Measurements from ENCODE around the gene TUBGCP2. TPM values are rescaled to one million over a fixed set of nuclear protein-coding genes. Genes with fewer than 3 reads are reported as not detected.
A peak's percentile ranks its signal among the peaks of the same experiment; 100 is the strongest.

Gene TUBGCP2
- polyA plus RNA-seq, 3 donors: 25.9 to 78.6 (median 39.3) TPM

GRCh38 chr10:133275684-133276092 lies 33.0 kb downstream of the TUBGCP2 start:
- Histone ChIP-seq H3K27ac (ENCODE audit: low read depth in 1 of 2, low read length in 2 of 2) (peak overlapping the region; percentile 82 to 99), H3K79me2 (ENCODE audit: insufficient read depth, low read length) (peaks cover 36% of the 10 kb centered on the region), H3K27me3 (ENCODE audit: control insufficient read depth in 2 of 2, insufficient read depth in 2 of 2, low read length in 2 of 2) (no peaks in the 10 kb centered on the region), H3K4me2 (replicated peaks; ENCODE audit: extremely low read depth, low read length, poor library complexity, severe bottlenecking) (peak overlapping the region; percentile 99), H3K9ac (ENCODE audit: insufficient read depth, low read length, poor library complexity, severe bottlenecking) (peak overlapping the region; percentile 97), H2AFZ (ENCODE audit: insufficient read depth, low read depth, low read length, poor library complexity, severe bottlenecking) (no peak overlapping the region), H4K20me1 (ENCODE audit: insufficient read depth, low read length) (peaks cover 53% of the 10 kb centered on the region), H3K36me3 (replicated peaks in 1 of 2; ENCODE audit: control insufficient read depth in 1 of 2, insufficient read depth in 2 of 2, low read length in 2 of 2) (peaks cover 32 to 34% of the 10 kb centered on the region in 2 donors), H3K4me3 (replicated peaks in 1 of 3; ENCODE audit: low read depth in 2 of 3, low read length in 3 of 3) (peak overlapping the region; percentile 61 to 94 (median 81)), H3K9me3 (replicated peaks in 1 of 2; ENCODE audit: control insufficient read depth in 1 of 2, insufficient read depth in 1 of 2, low read length in 2 of 2) (no peaks in the 10 kb centered on the region), H3K4me1 (ENCODE audit: control insufficient read depth in 1 of 2, insufficient read depth in 2 of 2, low read length in 2 of 2) (peaks cover 66 to 73% of the 10 kb centered on the region in 2 donors)
- Mint-ChIP-seq H3K4me3 (peak overlapping the region; percentile 90 to 91), H3K36me3 (peaks cover 26 to 33% of the 10 kb centered on the region in 2 donors), H3K27me3 (ENCODE audit: low read depth in 3 of 3) (peaks cover 0 to 18% (median 2%) of the 10 kb centered on the region in 3 donors), H3K4me1 (peaks cover 51% of the 10 kb centered on the region), H3K9me3 (peaks cover 0 to 2% (median 0%) of the 10 kb centered on the region in 7 donors), H3K27ac (peak overlapping the region; percentile 87 to 96 (median 94))
- intact Hi-C loops (cut with micrococcal nuclease): no loop called here
- peak; percentile 30 for TF ChIP-seq CTCF (IDR thresholded peaks at IDR 0.05)
- 2% methylated on average over 7 of the region's 12 CpGs for WGBS (ENCODE audit: insufficient coverage)
- DNase-seq: peak; percentile 53 to 74 (median 61)

GRCh38 chr10:133274751-133275683 lies 33.7 kb downstream of the TUBGCP2 start:
- Histone ChIP-seq H3K27me3 (ENCODE audit: control insufficient read depth in 2 of 2, insufficient read depth in 2 of 2, low read length in 2 of 2) (no peaks in the 10 kb centered on the region), H3K36me3 (replicated peaks in 1 of 2; ENCODE audit: control insufficient read depth in 1 of 2, insufficient read depth in 2 of 2, low read length in 2 of 2) (peaks cover 39% of the 10 kb centered on the region in 2 donors), H2AFZ (ENCODE audit: insufficient read depth, low read depth, low read length, poor library complexity, severe bottlenecking) (no peak overlapping the region), H3K9me3 (replicated peaks in 1 of 2; ENCODE audit: control insufficient read depth in 1 of 2, insufficient read depth in 1 of 2, low read length in 2 of 2) (no peaks in the 10 kb centered on the region), H3K4me1 (ENCODE audit: control insufficient read depth in 1 of 2, insufficient read depth in 2 of 2, low read length in 2 of 2) (peaks cover 59 to 67% of the 10 kb centered on the region in 2 donors), H3K27ac (ENCODE audit: low read depth in 1 of 2, low read length in 2 of 2) (peak overlapping the region; percentile 82 to 99), H3K4me2 (replicated peaks; ENCODE audit: extremely low read depth, low read length, poor library complexity, severe bottlenecking) (peak overlapping the region; percentile 99), H3K79me2 (ENCODE audit: insufficient read depth, low read length) (peaks cover 36% of the 10 kb centered on the region), H3K9ac (ENCODE audit: insufficient read depth, low read length, poor library complexity, severe bottlenecking) (peak overlapping the region; percentile 97), H3K4me3 (replicated peaks in 1 of 3; ENCODE audit: low read depth in 2 of 3, low read length in 3 of 3) (peak overlapping the region; percentile 61 to 94 (median 81)), H4K20me1 (ENCODE audit: insufficient read depth, low read length) (peaks cover 55% of the 10 kb centered on the region)
- H3K4me1 Mint-ChIP-seq: peaks cover 45% of the 10 kb centered on the region
- peaks cover 31 to 34% of the 10 kb centered on the region in 2 donors for H3K36me3 Mint-ChIP-seq
- peak overlapping the region; percentile 87 to 96 (median 94) for H3K27ac Mint-ChIP-seq
- WGBS (ENCODE audit: insufficient coverage): 3% methylated on average over 22 of the region's 26 CpGs
- TF ChIP-seq CTCF (IDR thresholded peaks at IDR 0.05): no peak
- peaks cover 0 to 2% (median 0%) of the 10 kb centered on the region in 7 donors for H3K9me3 Mint-ChIP-seq
- H3K4me3 Mint-ChIP-seq: peak overlapping the region; percentile 90 to 91
- peaks cover 0 to 18% (median 2%) of the 10 kb centered on the region in 3 donors for H3K27me3 Mint-ChIP-seq (ENCODE audit: low read depth in 3 of 3)
- intact Hi-C loops (cut with micrococcal nuclease): no loop called here
- DNase-seq: peak; percentile 87 to 93 (median 88)

Data from CD14-positive monocyte (primary cell).